ENCODE data around the gene ITGB3BP.

The ITGB3BP gene

GRCh38 chr1:63414691-63415365 lies 108.2 kb downstream of the ITGB3BP start:
- no peak overlapping the region for H3K27ac Mint-ChIP-seq
- no peaks in the 10 kb centered on the region for H3K9me3 Mint-ChIP-seq
- H3K36me3 Mint-ChIP-seq, result peaks cover 55% of the 10 kb centered on the region
- no peak for ATAC-seq
- no peaks in the 10 kb centered on the region for H3K27me3 Mint-ChIP-seq
- H3K4me3 Mint-ChIP-seq, result no peak overlapping the region
- H3K4me1 Mint-ChIP-seq, result no peaks in the 10 kb centered on the region

- Mint-ChIP-seq H3K9me3 (no peaks in the 10 kb centered on the region), H3K27me3 (no peaks in the 10 kb centered on the region), H3K4me3 (no peak overlapping the region), H3K4me1 (no peaks in the 10 kb centered on the region), H3K27ac (no peak overlapping the region), H3K36me3 (peaks cover 46% of the 10 kb centered on the region)
- no peak for ATAC-seq
Observed at GRCh38 chr1:63413394-63413793, 109.6 kb downstream of the ITGB3BP start.

GRCh38 chr1:63411066-63411465 lies 112.0 kb downstream of the ITGB3BP start:
- peaks cover 39% of the 10 kb centered on the region for H3K36me3 Mint-ChIP-seq
- H3K9me3 Mint-ChIP-seq, result no peaks in the 10 kb centered on the region
- H3K4me1 Mint-ChIP-seq, result no peaks in the 10 kb centered on the region
- H3K27me3 Mint-ChIP-seq, result no peaks in the 10 kb centered on the region
- H3K27ac Mint-ChIP-seq, result no peak overlapping the region
- no peak overlapping the region for H3K4me3 Mint-ChIP-seq
- no peak for ATAC-seq

GRCh38 chr1:63408331-63408730 lies 114.7 kb downstream of the ITGB3BP start:
- no peaks in the 10 kb centered on the region for H3K9me3 Mint-ChIP-seq
- H3K27me3 Mint-ChIP-seq, result no peaks in the 10 kb centered on the region
- no peak overlapping the region for H3K4me3 Mint-ChIP-seq
- ATAC-seq, result no peak
- H3K4me1 Mint-ChIP-seq, result no peaks in the 10 kb centered on the region
- peaks cover 37% of the 10 kb centered on the region for H3K36me3 Mint-ChIP-seq
- no peak overlapping the region for H3K27ac Mint-ChIP-seq

GRCh38 chr1:63407002-63407401 lies 116.0 kb downstream of the ITGB3BP start:
- no peaks in the 10 kb centered on the region for H3K9me3 Mint-ChIP-seq
- peaks cover 35% of the 10 kb centered on the region for H3K36me3 Mint-ChIP-seq
- no peaks in the 10 kb centered on the region for H3K4me1 Mint-ChIP-seq
- H3K4me3 Mint-ChIP-seq, result no peak overlapping the region
- no peak for ATAC-seq
- no peaks in the 10 kb centered on the region for H3K27me3 Mint-ChIP-seq
- no peak overlapping the region for H3K27ac Mint-ChIP-seq

GRCh38 chr1:63405987-63406386 lies 117.0 kb downstream of the ITGB3BP start:
- Mint-ChIP-seq H3K4me1 (no peaks in the 10 kb centered on the region), H3K9me3 (no peaks in the 10 kb centered on the region), H3K4me3 (no peak overlapping the region), H3K27me3 (no peaks in the 10 kb centered on the region), H3K27ac (no peak overlapping the region), H3K36me3 (peaks cover 30% of the 10 kb centered on the region)
- ATAC-seq, result no peak

- peaks cover 26% of the 10 kb centered on the region for H3K36me3 Mint-ChIP-seq
- H3K9me3 Mint-ChIP-seq, result no peaks in the 10 kb centered on the region
- no peak overlapping the region for H3K27ac Mint-ChIP-seq
- no peak for ATAC-seq
- H3K27me3 Mint-ChIP-seq, result no peaks in the 10 kb centered on the region
- H3K4me1 Mint-ChIP-seq, result no peaks in the 10 kb centered on the region
- H3K4me3 Mint-ChIP-seq, result no peak overlapping the region
Observed at GRCh38 chr1:63405021-63405420, 118.0 kb downstream of the ITGB3BP start.

GRCh38 chr1:63403386-63403785 lies 119.6 kb downstream of the ITGB3BP start:
- Mint-ChIP-seq H3K27ac (no peak overlapping the region), H3K4me1 (no peaks in the 10 kb centered on the region), H3K9me3 (no peaks in the 10 kb centered on the region), H3K4me3 (no peak overlapping the region), H3K36me3 (peaks cover 32% of the 10 kb centered on the region), H3K27me3 (no peaks in the 10 kb centered on the region)
- no peak for ATAC-seq

- Mint-ChIP-seq H3K4me1 (no peaks in the 10 kb centered on the region), H3K4me3 (no peak overlapping the region), H3K27ac (no peak overlapping the region), H3K9me3 (no peaks in the 10 kb centered on the region), H3K27me3 (no peaks in the 10 kb centered on the region), H3K36me3 (peaks cover 28% of the 10 kb centered on the region)
- ATAC-seq, result no peak
Observed at GRCh38 chr1:63401945-63402344, 121.1 kb downstream of the ITGB3BP start.

Data from stimulated activated memory B cell treated with anti-CD40 and anti-IgM and Interleukin-4, amounts not matched to agents 10 μg/mL and 1 μg/mL and 100 μg/mL, for 72 hours (primary cell).